HepG2 (cell line): ENCODE measurements around the gene TAF6. TPM values are rescaled to one million over a fixed set of nuclear protein-coding genes. Genes with fewer than 3 reads are reported as not detected.
A peak's percentile ranks its signal among the peaks of the same experiment; 100 is the strongest.

Source experiments
- ATAC-seq: fragments of 200-7000 bp; cut with Tn5 transposase; 3 replicates; pipeline ENCODE4 v1.9.1; 2020; ENCODE audit warnings: mild to moderate bottlenecking, moderate library complexity
- BruUV-seq: library from RNA; stranded (reverse); fragments of 400-500 nt; replicated peaks from 2 replicates; lab custom pipeline; 2021; lab: Mats Ljungman, UMichigan
- CTCF ChIA-PET: fragments of 300-600 bp; formaldehyde crosslinking; extraction: SDS; loops from one replicate; lab custom pipeline; 2021; ENCODE audit warnings: low total read pairs, inconsistent platforms, low intra/inter-chr PET ratio; lab: Yijun Ruan, JAX
- POLR2A ChIA-PET: fragments of 350-600 bp; sonication (Branson Sonifier 250); formaldehyde crosslinking; loops from one replicate; lab custom pipeline; 2020; ENCODE audit warnings: antibody characterized with exemption, inconsistent platforms; lab: Yijun Ruan, JAX
- DNase-seq: peaks from one replicate; pipeline ENCODE4 v3.0.0-alpha.2; 2015; ENCODE audit warnings: low spot score
- FAIRE-seq: peaks from 3 replicates; lab custom pipeline; 2011; peaks lifted over from hg19 to GRCh38; lab: Jason Lieb, UNC
- H2AFZ ChIP-seq: one replicate; pipeline ENCODE4 v1.6.1; 2011; ENCODE audit warnings: low read length, inconsistent platforms
- H3K27ac ChIP-seq: fragments of 300-600 bp; 3 replicates; pipeline ENCODE4 v1.8.0; 2011; ENCODE audit warnings: mixed run types, mild to moderate bottlenecking, mixed read lengths, low read length, inconsistent platforms; ENCODE audit not compliant: insufficient read depth; ENCODE audit errors: extremely low read length
- H3K27me3 ChIP-seq, 2 experiments: fragments of 200-600 bp in 1 of 2; 2 replicates in 1 of 2; 3 replicates in 1 of 2; pipeline versions ENCODE4 v1.6.0 to v1.8.0; 2011; ENCODE audit warnings: low read length in 2 of 2, mild to moderate bottlenecking in 2 of 2, moderate library complexity in 2 of 2, inconsistent platforms in 1 of 2; ENCODE audit not compliant: insufficient read depth in 2 of 2, control insufficient read depth in 1 of 2
- H3K36me3 ChIP-seq, 2 experiments: fragments of 200-600 bp in 1 of 2; replicated peaks in 1 of 2; 2 replicates in 1 of 2; 3 replicates in 1 of 2; pipeline versions ENCODE4 v1.5.1 to v1.8.0; 2011; ENCODE audit warnings: low read length in 2 of 2, inconsistent platforms in 1 of 2; ENCODE audit not compliant: insufficient read depth in 2 of 2, control insufficient read depth in 1 of 2
- H3K4me1 ChIP-seq: 2 replicates; pipeline ENCODE4 v1.5.1; 2012; ENCODE audit warnings: low read length, inconsistent platforms; ENCODE audit not compliant: insufficient read depth
- H3K4me2 ChIP-seq: 2 replicates; pipeline ENCODE4 v1.6.0; 2011; ENCODE audit warnings: low read depth, low read length, inconsistent platforms
- H3K4me3 ChIP-seq, 3 experiments: fragments of 200-600 bp in 1 of 3; sonication (generic), shearing (Covaris generic) in 1 of 3; replicated peaks in 1 of 3; 2 replicates each; pipeline ENCODE4 v1.5.1; 2011 to 2016; ENCODE audit warnings: low read length in 3 of 3, inconsistent platforms in 2 of 3, low read depth in 2 of 3, mild to moderate bottlenecking in 2 of 3, control low read depth in 1 of 3, mixed read lengths in 1 of 3; ENCODE audit not compliant: insufficient read depth in 1 of 3
- H3K79me2 ChIP-seq: one replicate; pipeline ENCODE4 v1.6.1; 2011; ENCODE audit warnings: low read length, inconsistent platforms; ENCODE audit not compliant: insufficient read depth
- H3K9ac ChIP-seq: 2 replicates; pipeline ENCODE4 v1.6.0; 2011; ENCODE audit warnings: mild to moderate bottlenecking, low read depth, low read length, inconsistent platforms; ENCODE audit not compliant: insufficient read depth
- H3K9me3 ChIP-seq: 2 replicates; pipeline ENCODE4 v1.5.1; 2012; ENCODE audit warnings: mild to moderate bottlenecking, low read length
- H4K20me1 ChIP-seq: 2 replicates; pipeline ENCODE4 v1.6.0; 2011; ENCODE audit warnings: inconsistent platforms, mild to moderate bottlenecking, low read length, moderate library complexity; ENCODE audit not compliant: insufficient read depth
- ATAD3A ChIP-seq: sonication (generic); formaldehyde crosslinking; IDR thresholded peaks from 2 replicates; pipeline ENCODE4 v1.4.0; 2020; ENCODE audit warnings: missing genetic modification reagents
- BCL6 ChIP-seq: IDR thresholded peaks from 2 replicates; pipeline ENCODE4 v1.6.1; 2016; ENCODE audit warnings: missing genetic modification reagents, missing compliant biosample characterization
- EHMT2 ChIP-seq: fragments of 200-600 bp; sonication (generic); IDR thresholded peaks from 2 replicates; pipeline ENCODE4 v1.7.0; 2017; ENCODE audit warnings: antibody characterized with exemption, low read depth, low read length, borderline replicate concordance
- ELF1 ChIP-seq: sonication (generic); formaldehyde crosslinking; IDR thresholded peaks from 2 replicates; pipeline ENCODE4 v1.4.0; 2020; ENCODE audit warnings: missing genetic modification reagents
- JUND ChIP-seq: sonication (generic); formaldehyde crosslinking; IDR thresholded peaks from 2 replicates; pipeline ENCODE4 v1.8.0; 2022; ENCODE audit warnings: mild to moderate bottlenecking, missing genetic modification reagents
- KAT8 ChIP-seq: IDR thresholded peaks from 2 replicates; pipeline ENCODE4 v1.6.1; 2016; ENCODE audit warnings: missing genetic modification reagents, missing compliant biosample characterization
- PCBP2 ChIP-seq: fragments of 200-400 bp; formaldehyde crosslinking; optimal IDR thresholded peaks from 2 replicates; pipeline ENCODE3; 2018; ENCODE audit warnings: low read length, low read depth; ENCODE audit not compliant: poor library complexity, severe bottlenecking
- POLR2AphosphoS2 ChIP-seq: IDR thresholded peaks from 2 replicates; pipeline ENCODE4 v1.6.1; 2011; ENCODE audit warnings: low read depth, low read length, improper control_type of control experiment
- PRDM10 ChIP-seq: sonication (generic); formaldehyde crosslinking; IDR thresholded peaks from 2 replicates; pipeline ENCODE4 v1.4.0; 2020; ENCODE audit warnings: low read depth, missing genetic modification reagents
- SKI ChIP-seq: fragments of 450-650 bp; IDR thresholded peaks from one replicate; pipeline ENCODE4 v1.6.1; 2018; ENCODE audit warnings: mild to moderate bottlenecking; ENCODE audit not compliant: partially characterized antibody
- STAT5B ChIP-seq: sonication (generic); formaldehyde crosslinking; IDR thresholded peaks from 2 replicates; pipeline ENCODE4 v1.4.0; 2020; ENCODE audit warnings: missing genetic modification reagents
- ZNF17 ChIP-seq: sonication (generic); formaldehyde crosslinking; IDR thresholded peaks from 2 replicates; pipeline ENCODE4 v1.5.0; 2020; ENCODE audit warnings: mild to moderate bottlenecking, missing genetic modification reagents
- ZNF329 ChIP-seq: sonication (generic); formaldehyde crosslinking; IDR thresholded peaks from 2 replicates; pipeline ENCODE4 v1.9.0; 2021; ENCODE audit warnings: low read depth, mild to moderate bottlenecking, missing genetic modification reagents
- ZSCAN12 ChIP-seq: sonication (generic); formaldehyde crosslinking; IDR thresholded peaks from 2 replicates; pipeline ENCODE4 v1.9.0; 2021; ENCODE audit warnings: mild to moderate bottlenecking, missing genetic modification reagents
- ZSCAN9 ChIP-seq: IDR thresholded peaks from 2 replicates; pipeline ENCODE4 v1.6.1; 2016; ENCODE audit warnings: borderline replicate concordance
- WGBS: methylation state at CpG from one replicate; pipeline ENCODE4 v1.1.6; 2017; ENCODE audit warnings: low lambda C conversion rate; 5-methylcytosine and 5-hydroxymethylcytosine counted together
- in situ Hi-C: cut with HindIII; loops from 2 replicates; pipeline ENCODE4 v1.10.0; 2017; ENCODE audit warnings: low pct_unique_long_range_greater_than_20kb; ENCODE audit not compliant: extremely low pct_ligation_motif_present
- intact Hi-C: fragments of 100-400 bp; cut with micrococcal nuclease; formaldehyde crosslinking; loops from one replicate; pipeline ENCODE4 v1.10.0; 2022; ENCODE audit not compliant: unreplicated experiment
- polyA plus RNA-seq, 8 experiments: library from polyadenylated mRNA; depleted of rRNA in 3 of 8; stranded (reverse) in 7 of 8; unstranded in 1 of 8; fragments of >200 nt; fragmentation: Illumina TruSeq in 4 of 8; extraction: Trizol in 4 of 8; gene quantifications; 2 replicates each; pipeline versions ENCODE4 v1.2.1 to v1.2.3, GENCODE V29; 2011 to 2016; ENCODE audit warnings: low read depth in 4 of 8, missing spikeins in 1 of 8, mixed read lengths in 1 of 8; ENCODE audit not compliant: insufficient read depth in 1 of 8
- total RNA-seq, 5 experiments: library from RNA; depleted of rRNA; stranded (reverse); fragments of >200 nt; fragmentation: Illumina TruSeq; extraction: Trizol; gene quantifications; 2 replicates each; pipeline ENCODE4 v1.2.3, GENCODE V29; 2016; ENCODE audit warnings: low read depth in 1 of 5
- TF ChIP-seq, protein P1 (sequence below): sonication (generic); formaldehyde crosslinking; conservative IDR thresholded peaks from 2 replicates; pipeline ENCODE4 v1.4.0; 2020; ENCODE audit warnings: missing genetic modification reagents

Gene TAF6
- total and polyA plus RNA-seq, 2 of the 13 experiments (the other 11 are each of a cell fraction or from before 2014, with no cell fraction given): 12.9 to 18.8 TPM

DNA sequence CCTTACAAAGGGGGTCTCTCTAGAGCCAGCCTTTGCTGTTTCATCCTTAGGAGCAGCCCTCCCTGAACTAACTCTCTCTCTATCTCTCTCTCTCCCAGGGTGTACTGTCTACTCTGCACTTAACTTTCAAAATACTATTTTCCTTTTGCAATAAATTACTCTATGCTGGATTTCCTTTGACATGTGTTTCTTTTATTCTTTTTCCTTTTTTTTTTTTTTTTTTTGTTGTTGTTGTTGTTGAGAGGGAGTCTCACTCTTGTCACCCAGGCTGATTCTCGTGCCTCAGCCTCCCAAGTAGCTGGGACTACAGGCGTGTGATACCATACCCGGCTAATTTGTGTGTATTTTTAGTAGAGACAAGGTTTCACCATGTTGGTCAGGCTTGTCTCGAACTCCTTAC is 36.2 kb downstream of the TAF6 start (continued):
- TF ChIP-seq ZNF17 (no peak), ZSCAN12 (CRISPR knock-in tag) (no peak)
- TF ChIP-seq, protein P1, sequence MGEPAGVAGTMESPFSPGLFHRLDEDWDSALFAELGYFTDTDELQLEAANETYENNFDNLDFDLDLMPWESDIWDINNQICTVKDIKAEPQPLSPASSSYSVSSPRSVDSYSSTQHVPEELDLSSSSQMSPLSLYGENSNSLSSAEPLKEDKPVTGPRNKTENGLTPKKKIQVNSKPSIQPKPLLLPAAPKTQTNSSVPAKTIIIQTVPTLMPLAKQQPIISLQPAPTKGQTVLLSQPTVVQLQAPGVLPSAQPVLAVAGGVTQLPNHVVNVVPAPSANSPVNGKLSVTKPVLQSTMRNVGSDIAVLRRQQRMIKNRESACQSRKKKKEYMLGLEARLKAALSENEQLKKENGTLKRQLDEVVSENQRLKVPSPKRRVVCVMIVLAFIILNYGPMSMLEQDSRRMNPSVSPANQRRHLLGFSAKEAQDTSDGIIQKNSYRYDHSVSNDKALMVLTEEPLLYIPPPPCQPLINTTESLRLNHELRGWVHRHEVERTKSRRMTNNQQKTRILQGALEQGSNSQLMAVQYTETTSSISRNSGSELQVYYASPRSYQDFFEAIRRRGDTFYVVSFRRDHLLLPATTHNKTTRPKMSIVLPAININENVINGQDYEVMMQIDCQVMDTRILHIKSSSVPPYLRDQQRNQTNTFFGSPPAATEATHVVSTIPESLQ: no peak

- peaks cover 5 to 11% of the 10 kb centered on the region in 2 experiments for H3K36me3 ChIP-seq
- CTCF ChIA-PET: no interaction called here
- H3K4me2 ChIP-seq: peak within 1 kb of the TSS; percentile 97
- DNase-seq (peak; percentile 98), FAIRE-seq (peak; percentile 99), ATAC-seq (peak; percentile 85)
- peaks cover 47% of the 10 kb centered on the region for H3K79me2 ChIP-seq
- POLR2A ChIA-PET: interaction anchor here (0.9 to 2.1 kb wide), 3 partner anchors 20 to 84 kb away, joined by 3 to 8 read pairs (median 7); partner anchors contain the start of genes AP4M1 and MCM7
- H3K9ac ChIP-seq: peak within 1 kb of the TSS; percentile 99
- H3K4me3 ChIP-seq: peak within 1 kb of the TSS; percentile 91 to 99 (median 92)
- peaks cover 31% of the 10 kb centered on the region for H4K20me1 ChIP-seq
- H3K27ac ChIP-seq: peak within 1 kb of the TSS; percentile 96
- H2AFZ ChIP-seq: no peak within 1 kb of the TSS
- intact Hi-C loops (loop anchor here (5.0 kb wide), 1 partner anchor 46 kb away; the partner anchor contains the start of gene MBLAC1), in situ Hi-C loops (no loop called here)
- no TSS peak for BruUV-seq
- no peaks in the 10 kb centered on the region; a peak in 1 of 5 replicates for H3K27me3 ChIP-seq
- WGBS: 0% methylated on average over 13 of the region's 55 CpGs
- peaks cover 44% of the 10 kb centered on the region for H3K4me1 ChIP-seq
- no peaks in the 10 kb centered on the region for H3K9me3 ChIP-seq
- peak; percentile 96 for TF ChIP-seq KAT8 (CRISPR knock-in tag)
- TF ChIP-seq ATAD3A (CRISPR knock-in tag): no peak
- peak; percentile 99 for TF ChIP-seq BCL6 (CRISPR knock-in tag)
- TF ChIP-seq ZSCAN9 (CRISPR knock-in tag): peak; percentile 92
- TF ChIP-seq EHMT2: no peak
- TF ChIP-seq SKI: peak; percentile 47
- TF ChIP-seq ELF1 (CRISPR knock-in tag): peak; percentile 90
- TF ChIP-seq POLR2AphosphoS2: peak; percentile 82; the same call in 1 of the 2 replicates
- TF ChIP-seq PRDM10 (CRISPR knock-in tag): peak; percentile 85
- TF ChIP-seq ZNF329 (CRISPR knock-in tag): 0 out of 2 replicates have a peak, but pooled peaks have one; percentile 85
- peak; percentile 73; the same call in 1 of the 2 replicates for TF ChIP-seq STAT5B (CRISPR knock-in tag)
- TF ChIP-seq, protein P1: no peak
- no peak for TF ChIP-seq PCBP2
- TF ChIP-seq JUND (CRISPR knock-in tag): no peak
Observed at GRCh38 chr7:100081535-100082102, 37.5 kb downstream of the TAF6 start, which contains the start of gene ZNF3. Gene ZNF3 (minus strand): TSS chr7:100081723. CDS start chr7:100077357, 4,366 bp downstream.
